Endothelial cell of umbilical vein (primary cell): ENCODE data around the gene FGD5. TPM values are rescaled to one million over a fixed set of nuclear protein-coding genes. Genes with fewer than 3 reads are reported as not detected.

ENCODE experiments used
- BruUV-seq: library from RNA; stranded (reverse); fragments of 400-500 nt; replicated peaks from 2 replicates; lab custom pipeline; 2021; lab: Mats Ljungman, UMichigan
- CTCF ChIA-PET: fragments of 300-600, 350-600 bp; sonication (Branson Sonifier 250); formaldehyde crosslinking; loops from one replicate; lab custom pipeline; 2021; ENCODE audit warnings: antibody characterized with exemption, inconsistent platforms; lab: Charles Lee
- POLR2A ChIA-PET: fragments of 300-600, 350-600 bp; sonication (Branson Sonifier 250); formaldehyde crosslinking; loops from one replicate; lab custom pipeline; 2021; ENCODE audit warnings: antibody characterized with exemption, inconsistent platforms; lab: Charles Lee
- DNase-seq: peaks from one replicate; pipeline ENCODE4 v3.0.0-alpha.2; 2011; ENCODE audit warnings: low read depth, low spot score
- FAIRE-seq: peaks from 2 replicates; lab custom pipeline; 2011; peaks lifted over from hg19 to GRCh38; lab: Jason Lieb, UNC
- H2AFZ ChIP-seq: 2 replicates; pipeline ENCODE4 v1.6.0; 2012; ENCODE audit warnings: low read depth, low read length, control low read depth, inconsistent platforms
- H3K27ac ChIP-seq: 2 replicates; pipeline ENCODE4 v1.5.1; 2011; ENCODE audit warnings: low read depth, mild to moderate bottlenecking, control low read depth, low read length, moderate library complexity; ENCODE audit not compliant: insufficient read depth
- H3K27me3 ChIP-seq, 2 experiments: 2 replicates each; pipeline versions ENCODE4 v1.6.0 to v1.6.1; 2011; ENCODE audit warnings: low read length in 2 of 2, mixed read lengths in 1 of 2; ENCODE audit not compliant: control insufficient read depth in 2 of 2, insufficient read depth in 2 of 2
- H3K36me3 ChIP-seq, 2 experiments: 2 replicates in 1 of 2; 3 replicates in 1 of 2; pipeline ENCODE4 v1.5.1; 2011; ENCODE audit warnings: low read length in 2 of 2, mild to moderate bottlenecking in 1 of 2, moderate library complexity in 1 of 2; ENCODE audit not compliant: control insufficient read depth in 2 of 2, insufficient read depth in 2 of 2; ENCODE audit errors: extremely low read depth in 1 of 2
- H3K4me1 ChIP-seq: 3 replicates; pipeline ENCODE4 v1.5.1; 2011; ENCODE audit warnings: mild to moderate bottlenecking, low read length; ENCODE audit not compliant: control insufficient read depth, insufficient read depth; ENCODE audit errors: extremely low read depth
- H3K4me2 ChIP-seq: 2 replicates; pipeline ENCODE4 v1.6.1; 2011; ENCODE audit warnings: low read length, control low read depth, mixed read lengths; ENCODE audit not compliant: insufficient read depth
- H3K4me3 ChIP-seq, 3 experiments: fragments of 200-600 bp in 1 of 3; sonication (generic), shearing (Covaris generic) in 1 of 3; replicated peaks in 1 of 3; 2 replicates each; pipeline ENCODE4 v1.5.1; 2011 to 2016; ENCODE audit warnings: control low read depth in 3 of 3, low read length in 3 of 3, mild to moderate bottlenecking in 2 of 3, inconsistent platforms in 1 of 3, low read depth in 1 of 3, moderate library complexity in 1 of 3; ENCODE audit not compliant: insufficient read depth in 1 of 3
- H3K79me2 ChIP-seq: 2 replicates; pipeline ENCODE4 v1.6.0; 2012; ENCODE audit warnings: low read length, inconsistent platforms; ENCODE audit not compliant: control insufficient read depth, insufficient read depth
- H3K9ac ChIP-seq: replicated peaks from 2 replicates; pipeline ENCODE3; 2011; ENCODE audit warnings: low read length, control low read depth; ENCODE audit not compliant: insufficient read depth; ENCODE audit errors: extremely low read depth
- H3K9me1 ChIP-seq: replicated peaks from 3 replicates; pipeline ENCODE4 v1.6.0; 2011; ENCODE audit warnings: mild to moderate bottlenecking, low read length; ENCODE audit not compliant: control insufficient read depth, insufficient read depth; ENCODE audit errors: extremely low read depth
- H3K9me3 ChIP-seq: replicated peaks from 2 replicates; pipeline ENCODE4 v1.5.1; 2012; ENCODE audit warnings: low read length, inconsistent platforms; ENCODE audit not compliant: control insufficient read depth, insufficient read depth
- H4K20me1 ChIP-seq: replicated peaks from 2 replicates; pipeline ENCODE3; 2011; ENCODE audit warnings: mild to moderate bottlenecking, low read length; ENCODE audit not compliant: control insufficient read depth, insufficient read depth; ENCODE audit errors: extremely low read depth
- CTCF ChIP-seq, 2 donors: IDR thresholded peaks; 1 replicate in 1 of 2; 2 replicates in 1 of 2; pipeline ENCODE4 v1.5.1; 2011; ENCODE audit warnings: low read length in 2 of 2, mild to moderate bottlenecking in 2 of 2, moderate library complexity in 2 of 2, control low read depth in 1 of 2, inconsistent platforms in 1 of 2, low read depth in 1 of 2; ENCODE audit not compliant: insufficient read depth in 1 of 2; ENCODE audit errors: extremely low read depth in 1 of 2
- EZH2 ChIP-seq: IDR thresholded peaks from 2 replicates; pipeline ENCODE4 v1.6.1; 2012; ENCODE audit warnings: borderline replicate concordance, low read depth, mild to moderate bottlenecking, moderate library complexity, low read length, inconsistent platforms; ENCODE audit not compliant: severe bottlenecking
- FOS ChIP-seq: IDR thresholded peaks from 2 replicates; pipeline ENCODE4 v1.6.1; 2011; ENCODE audit warnings: mild to moderate bottlenecking, low read length, moderate library complexity, borderline replicate concordance; ENCODE audit not compliant: insufficient read depth
- GATA2 ChIP-seq: IDR thresholded peaks from 2 replicates; pipeline ENCODE4 v1.7.0; 2011; ENCODE audit warnings: low read depth, mild to moderate bottlenecking, moderate library complexity, mixed read lengths, low read length; ENCODE audit not compliant: insufficient read length, insufficient read depth
- JUN ChIP-seq: IDR thresholded peaks from 2 replicates; pipeline ENCODE4 v1.6.1; 2011; ENCODE audit warnings: borderline replicate concordance, low read depth; ENCODE audit not compliant: insufficient read length, insufficient read depth
- MYC ChIP-seq: IDR thresholded peaks from one replicate; pipeline ENCODE4 v1.6.1; 2011; ENCODE audit warnings: mild to moderate bottlenecking, low read depth, low read length
- POLR2A ChIP-seq: IDR thresholded peaks from 2 replicates; pipeline ENCODE4 v1.6.1; 2012; ENCODE audit warnings: low read depth, mild to moderate bottlenecking, control low read depth, low read length
- POLR2AphosphoS5 ChIP-seq: IDR thresholded peaks from 2 replicates; pipeline ENCODE4 v1.6.1; 2012; ENCODE audit warnings: low read depth, mild to moderate bottlenecking, control low read depth, low read length, moderate library complexity; ENCODE audit not compliant: insufficient read depth
- dilution Hi-C: fragments of 300-500 bp; cut with MboI; formaldehyde crosslinking; loops from one replicate; pipeline ENCODE4 v1.15.0; 2019; ENCODE audit warnings: low sequenced_read_pairs; ENCODE audit not compliant: extremely low pct_ligation_motif_present
- intact Hi-C: fragments of 100-400 bp; cut with micrococcal nuclease; formaldehyde crosslinking; loops from one replicate; pipeline ENCODE4 v1.10.0; 2022
- polyA plus RNA-seq, 4 experiments: library from polyadenylated mRNA; depleted of rRNA in 3 of 4; stranded (reverse) in 3 of 4; unstranded in 1 of 4; fragments of >200 nt; gene quantifications; 2 replicates each; pipeline versions ENCODE4 v1.2.1 to v1.2.3, GENCODE V29; 2011 to 2012; ENCODE audit warnings: missing spikeins in 1 of 4
- total RNA-seq: library from RNA; stranded (reverse); gene quantifications from 2 replicates; pipeline ENCODE4 v1.2.3, GENCODE V29; 2021
- TF ChIP-seq, protein P1 (sequence below): IDR thresholded peaks from 2 replicates; pipeline ENCODE4 v1.6.1; 2011; ENCODE audit not compliant: insufficient read depth, insufficient read length

FGD5 gene
- total and polyA plus RNA-seq, 2 donors (not counting 3 experiments of a cell fraction or from before 2014, with no cell fraction given): 49.6 to 134 TPM

GRCh38 chr3:14861446-14862302 lies 42.9 kb downstream of the FGD5 start:
- TF ChIP-seq EZH2 (no peak), GATA2 (no peak), FOS (no peak), JUN (no peak), POLR2A (no peak), POLR2AphosphoS5 (no peak), CTCF (IDR thresholded peaks at IDR 0.05; ENCODE audit: extremely low read depth in 1 of 2, insufficient read depth in 1 of 2, low read depth in 1 of 2, low read length in 2 of 2) (no peak), MYC (no peak)
- TF ChIP-seq, protein P1, sequence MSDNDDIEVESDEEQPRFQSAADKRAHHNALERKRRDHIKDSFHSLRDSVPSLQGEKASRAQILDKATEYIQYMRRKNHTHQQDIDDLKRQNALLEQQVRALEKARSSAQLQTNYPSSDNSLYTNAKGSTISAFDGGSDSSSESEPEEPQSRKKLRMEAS: no peak
- Histone ChIP-seq H3K27ac (no peak overlapping the region), H3K4me3 (no peak overlapping the region), H2AFZ (no peak overlapping the region), H3K79me2 (peaks cover 51% of the 10 kb centered on the region), H3K36me3 (peaks cover 10 to 24% of the 10 kb centered on the region in 2 experiments), H3K9ac (no peak overlapping the region), H3K4me2 (no peak overlapping the region), H3K27me3 (no peaks in the 10 kb centered on the region), H4K20me1 (peaks cover 3% of the 10 kb centered on the region), H3K4me1 (peaks cover 24% of the 10 kb centered on the region), H3K9me3 (no peaks in the 10 kb centered on the region), H3K9me1 (no peaks in the 10 kb centered on the region)
- dilution Hi-C loops (no loop called here), intact Hi-C loops (loop anchor here (2.0 to 5.0 kb wide), 3 partner anchors 15 to 49 kb away; no protein-coding TSS in a partner anchor)
- FAIRE-seq: no peak
- ChIA-PET POLR2A (interaction anchor here (0.5 kb wide), 1 partner anchor 35 kb away, joined by 4 read pairs; no protein-coding TSS in a partner anchor), CTCF (interaction anchor here (0.7 to 1.9 kb wide), 13 partner anchors 12 to 189 kb away, joined by 3 to 10 read pairs (median 3); no protein-coding TSS in a partner anchor)
- BruUV-seq: no TSS peak
- DNase-seq: no peak
